Measurements from ENCODE around the gene MGST2. TPM values are rescaled to one million over a fixed set of nuclear protein-coding genes. Genes with fewer than 3 reads are reported as not detected.

MGST2 gene
- total RNA-seq, 4 donors from 2014 or later: 34.0 to 117 (median 78.7) TPM

DNA sequence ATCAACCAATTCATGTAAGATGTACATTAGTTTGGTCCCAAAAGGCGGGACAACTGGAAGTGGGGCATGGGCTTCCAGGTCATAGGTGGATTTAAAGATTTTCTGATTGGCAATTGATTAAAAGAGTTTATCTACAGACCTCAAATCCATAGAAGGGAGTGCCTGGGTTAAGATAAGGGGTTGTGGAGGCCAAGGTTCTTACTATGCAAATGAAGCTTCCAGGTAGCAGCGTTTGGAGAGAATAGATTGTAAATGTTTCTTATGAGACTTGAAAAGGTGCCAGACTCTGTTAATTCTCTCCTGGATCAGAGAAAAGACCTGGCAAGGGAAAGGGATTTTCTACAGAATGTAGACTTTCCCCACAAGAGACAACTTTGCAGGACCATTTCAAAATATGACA is 2.4 kb downstream of the MGST2 start:
- intact Hi-C loops (cut with DNase I): no loop called here
- H3K27me3 ChIP-seq: no peaks in the 10 kb centered on the region
- TF ChIP-seq POLR2A (IDR thresholded peaks at IDR 0.05): no peak
- TF ChIP-seq, protein P1, sequence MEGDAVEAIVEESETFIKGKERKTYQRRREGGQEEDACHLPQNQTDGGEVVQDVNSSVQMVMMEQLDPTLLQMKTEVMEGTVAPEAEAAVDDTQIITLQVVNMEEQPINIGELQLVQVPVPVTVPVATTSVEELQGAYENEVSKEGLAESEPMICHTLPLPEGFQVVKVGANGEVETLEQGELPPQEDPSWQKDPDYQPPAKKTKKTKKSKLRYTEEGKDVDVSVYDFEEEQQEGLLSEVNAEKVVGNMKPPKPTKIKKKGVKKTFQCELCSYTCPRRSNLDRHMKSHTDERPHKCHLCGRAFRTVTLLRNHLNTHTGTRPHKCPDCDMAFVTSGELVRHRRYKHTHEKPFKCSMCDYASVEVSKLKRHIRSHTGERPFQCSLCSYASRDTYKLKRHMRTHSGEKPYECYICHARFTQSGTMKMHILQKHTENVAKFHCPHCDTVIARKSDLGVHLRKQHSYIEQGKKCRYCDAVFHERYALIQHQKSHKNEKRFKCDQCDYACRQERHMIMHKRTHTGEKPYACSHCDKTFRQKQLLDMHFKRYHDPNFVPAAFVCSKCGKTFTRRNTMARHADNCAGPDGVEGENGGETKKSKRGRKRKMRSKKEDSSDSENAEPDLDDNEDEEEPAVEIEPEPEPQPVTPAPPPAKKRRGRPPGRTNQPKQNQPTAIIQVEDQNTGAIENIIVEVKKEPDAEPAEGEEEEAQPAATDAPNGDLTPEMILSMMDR (IDR thresholded peaks at IDR 0.05): no peak
- H3K4me1 ChIP-seq: peaks cover 15 to 30% of the 10 kb centered on the region in 2 donors
- H3K9me3 ChIP-seq: no peaks in the 10 kb centered on the region
- DNase-seq: no peak
- 65 to 67% methylated on average over 2 of the region's 2 CpGs for WGBS, 2 donors
- H3K36me3 ChIP-seq: no peaks in the 10 kb centered on the region
- H3K4me3 ChIP-seq (replicated peaks in 1 of 3): no peak overlapping the region
- H3K27ac ChIP-seq: no peak overlapping the region

DNA sequence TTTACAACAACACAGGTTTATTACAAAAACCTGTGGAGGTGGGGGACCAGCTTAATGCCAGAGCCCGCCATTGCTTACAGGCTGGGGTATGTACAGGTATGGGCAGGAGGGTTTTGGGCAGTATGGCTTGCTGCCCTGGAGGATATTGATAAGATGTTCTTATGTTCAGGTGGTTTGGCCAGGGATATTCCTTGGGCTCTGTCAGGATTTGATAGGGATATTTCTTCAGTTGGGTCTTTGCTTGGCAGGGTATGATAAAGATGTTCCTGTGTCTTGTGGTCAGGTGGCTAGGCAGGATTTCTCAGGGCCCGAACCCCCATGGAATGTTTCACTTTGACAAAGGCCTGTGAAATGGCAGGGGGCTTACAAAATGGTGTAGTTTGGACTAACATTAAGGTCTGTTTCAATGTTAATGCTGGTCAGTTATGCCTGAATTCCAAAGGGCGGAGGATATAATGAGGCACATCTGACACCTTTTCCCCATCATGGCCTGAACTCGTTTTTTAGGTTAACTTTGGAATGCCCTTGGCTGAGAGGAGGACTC is 3.1 kb downstream of the MGST2 start:
- 85 to 92% methylated on average over 4 of the region's 4 CpGs for WGBS, 2 donors
- Histone ChIP-seq H3K27ac (no peak overlapping the region), H3K4me1 (peaks cover 15 to 30% of the 10 kb centered on the region in 2 donors), H3K27me3 (no peaks in the 10 kb centered on the region), H3K4me3 (replicated peaks in 1 of 3) (no peak overlapping the region), H3K9me3 (no peaks in the 10 kb centered on the region), H3K36me3 (no peaks in the 10 kb centered on the region)
- TF ChIP-seq, protein P1 (IDR thresholded peaks at IDR 0.05): no peak
- TF ChIP-seq POLR2A (IDR thresholded peaks at IDR 0.05): no peak
- no peak for DNase-seq
- intact Hi-C loops (cut with DNase I): no loop called here

DNA sequence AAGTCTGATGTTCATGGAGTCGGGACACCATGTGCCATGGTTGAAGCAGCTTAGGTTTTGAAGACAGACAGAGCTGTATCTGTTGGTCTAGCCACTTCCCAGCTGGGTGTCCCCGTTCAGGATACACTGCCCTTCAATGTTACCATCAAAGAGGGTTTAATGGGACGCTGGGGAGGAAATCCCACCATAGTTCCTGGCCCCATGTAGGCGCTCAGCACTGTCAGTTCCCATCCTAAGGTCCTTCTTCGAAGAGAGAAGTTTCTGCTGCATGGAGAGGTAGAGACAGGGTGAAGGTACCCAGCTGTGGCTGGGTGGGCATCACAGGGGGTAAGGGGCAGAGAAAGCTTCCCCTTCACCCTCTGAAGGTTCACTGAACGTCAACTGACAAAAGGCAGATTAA is 3.7 kb downstream of the MGST2 start:
- Histone ChIP-seq H3K36me3 (no peaks in the 10 kb centered on the region), H3K27me3 (no peaks in the 10 kb centered on the region), H3K4me1 (peaks cover 15 to 30% of the 10 kb centered on the region in 2 donors), H3K4me3 (replicated peaks in 1 of 3) (no peak overlapping the region), H3K9me3 (no peaks in the 10 kb centered on the region), H3K27ac (no peak overlapping the region)
- TF ChIP-seq POLR2A (IDR thresholded peaks at IDR 0.05): no peak
- TF ChIP-seq, protein P1 (IDR thresholded peaks at IDR 0.05): no peak
- intact Hi-C loops (cut with DNase I): no loop called here
- WGBS, 2 donors: 86 to 87% methylated on average over 6 of the region's 6 CpGs
- DNase-seq: no peak

DNA sequence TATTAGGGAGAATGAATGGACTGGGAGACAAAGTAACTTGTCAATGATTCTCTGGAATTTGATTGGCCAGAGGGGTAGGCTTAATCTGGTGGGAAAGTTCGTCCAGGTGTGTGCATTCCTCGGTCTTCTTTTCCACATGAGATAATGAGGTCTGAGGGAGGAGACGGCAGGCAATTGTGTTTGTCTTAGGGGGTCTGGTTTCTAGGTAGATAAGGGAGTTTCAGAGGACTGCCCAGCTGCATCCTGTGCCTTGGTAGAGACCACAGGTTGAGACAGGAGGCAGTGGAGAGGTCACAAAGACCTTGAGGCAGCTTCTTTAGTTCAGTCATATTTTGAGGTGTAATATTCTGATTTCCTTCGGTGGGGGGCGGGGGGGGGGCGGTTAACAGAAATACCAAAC is 4.3 kb downstream of the MGST2 start:
- WGBS, 2 donors: 72 to 77% methylated on average over 6 of the region's 6 CpGs
- H3K27ac ChIP-seq: no peak overlapping the region
- intact Hi-C loops (cut with DNase I): no loop called here

DNA sequence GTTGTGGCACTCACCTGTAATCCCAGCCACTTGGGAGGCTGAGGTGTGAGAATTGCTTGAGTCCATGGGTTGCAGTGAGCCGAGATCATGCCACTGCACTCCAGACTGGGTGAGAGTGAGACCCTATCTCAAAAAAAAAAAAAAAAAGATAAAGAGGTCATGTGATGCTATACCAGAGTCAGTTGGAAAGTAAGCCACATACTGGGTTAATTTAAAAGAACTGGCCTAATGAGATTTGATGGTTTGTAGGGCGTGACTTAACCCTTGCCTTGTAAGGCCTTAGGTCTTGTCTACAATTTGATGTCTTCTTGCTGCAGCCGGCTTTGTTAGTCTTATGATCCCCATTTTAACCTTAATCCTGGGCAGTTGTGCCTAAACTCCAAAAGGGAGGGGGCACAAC is 5.2 kb downstream of the MGST2 start:
- Histone ChIP-seq H3K27me3 (no peaks in the 10 kb centered on the region), H3K9me3 (no peaks in the 10 kb centered on the region), H3K4me1 (peaks cover 10 to 25% of the 10 kb centered on the region in 2 donors), H3K36me3 (no peaks in the 10 kb centered on the region), H3K27ac (no peak overlapping the region), H3K4me3 (replicated peaks in 1 of 3) (no peak overlapping the region)
- 95 to 99% methylated on average over 3 of the region's 3 CpGs for WGBS, 2 donors
- intact Hi-C loops (cut with DNase I): no loop called here
- TF ChIP-seq, protein P1 (IDR thresholded peaks at IDR 0.05): no peak
- no peak for TF ChIP-seq POLR2A (IDR thresholded peaks at IDR 0.05)
- DNase-seq: no peak

More for the DNA sequence above, 4.3 kb downstream of the MGST2 start:
- TF ChIP-seq, protein P1 (IDR thresholded peaks at IDR 0.05): no peak
- no peak for TF ChIP-seq POLR2A (IDR thresholded peaks at IDR 0.05)
- DNase-seq: no peak
- no peak overlapping the region for H3K4me3 ChIP-seq (replicated peaks in 1 of 3)
- no peaks in the 10 kb centered on the region for H3K27me3 ChIP-seq
- H3K9me3 ChIP-seq: no peaks in the 10 kb centered on the region
- H3K4me1 ChIP-seq: peaks cover 15 to 30% of the 10 kb centered on the region in 2 donors
- H3K36me3 ChIP-seq: no peaks in the 10 kb centered on the region
